Effector CD4-positive, alpha-beta T cell (primary cell): ENCODE data around the gene NMT2.
A peak's percentile ranks its signal among the peaks of the same experiment; 100 is the strongest.

Experiments
- DNase-seq: peaks from one replicate; pipeline ENCODE4 v3.0.0-alpha.2; 2020

Gene NMT2

GRCh38 chr10:15088428-15089261 is 79.8 kb downstream of the NMT2 start, which contains the start of gene ACBD7:
TSS of gene ACBD7 (minus strand) at chr10:15088776. CDS start at chr10:15088728, 48 bp downstream.
- peak; percentile 73 for DNase-seq

DNA sequence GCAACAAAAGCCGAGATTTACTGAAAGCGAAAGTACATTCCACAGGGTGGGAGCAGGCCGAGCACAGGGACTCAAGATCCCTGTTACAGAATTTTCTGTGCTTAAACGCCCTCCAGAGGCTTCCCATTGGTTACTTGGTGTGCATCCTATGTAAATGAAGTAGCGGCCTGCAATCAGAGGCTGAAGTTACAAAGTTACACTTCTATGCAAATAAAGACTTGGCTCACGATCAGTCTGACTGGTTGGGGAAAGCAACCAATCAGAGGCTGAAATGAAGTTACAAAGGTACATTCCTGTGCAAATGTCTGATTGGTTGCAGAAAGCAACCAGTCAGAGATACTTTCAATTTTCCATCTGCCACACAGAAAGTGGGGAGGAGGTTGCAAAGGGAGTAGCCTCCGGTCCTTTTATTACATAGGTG is 84.0 kb downstream of the NMT2 start:
- DNase-seq: no peak

DNA sequence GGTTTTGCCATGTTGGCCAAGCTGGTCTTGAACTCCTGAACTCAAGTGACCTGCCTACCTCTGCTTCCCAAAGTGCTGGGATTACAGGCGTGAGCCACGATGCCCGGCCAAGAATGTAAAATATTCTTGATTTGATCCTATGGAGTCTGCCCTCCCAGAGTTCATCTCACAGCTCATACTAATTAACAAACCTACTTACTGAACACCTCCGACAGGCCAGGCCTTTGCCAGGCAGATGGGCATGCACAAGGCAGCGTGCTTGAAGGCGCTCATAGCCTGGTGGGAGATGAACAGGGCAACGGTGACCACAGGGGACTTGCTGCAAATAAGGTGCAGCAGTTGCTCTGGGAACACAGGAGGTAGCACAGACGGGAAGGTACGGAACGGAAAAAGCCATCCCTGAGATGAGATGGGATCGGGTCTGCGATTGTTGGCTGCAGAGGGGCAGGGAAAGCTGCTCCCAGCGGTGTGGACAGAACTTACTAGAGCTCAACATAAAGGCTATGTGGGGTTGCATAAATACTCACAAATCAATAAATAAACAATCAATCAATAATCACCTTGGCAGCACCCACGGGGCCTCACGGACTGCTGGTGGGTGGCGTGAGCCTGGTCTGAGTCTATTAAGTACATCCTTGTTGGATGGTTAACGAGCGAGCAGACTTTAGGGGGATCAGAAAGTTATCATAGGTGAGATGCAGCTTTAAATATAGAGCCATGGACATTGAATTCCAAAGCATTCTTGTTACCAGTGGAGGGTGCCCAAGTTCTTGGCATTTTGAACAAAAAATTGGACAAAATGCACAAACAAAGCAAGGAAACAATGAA is 84.6 kb downstream of the NMT2 start:
- no peak for DNase-seq

DNA sequence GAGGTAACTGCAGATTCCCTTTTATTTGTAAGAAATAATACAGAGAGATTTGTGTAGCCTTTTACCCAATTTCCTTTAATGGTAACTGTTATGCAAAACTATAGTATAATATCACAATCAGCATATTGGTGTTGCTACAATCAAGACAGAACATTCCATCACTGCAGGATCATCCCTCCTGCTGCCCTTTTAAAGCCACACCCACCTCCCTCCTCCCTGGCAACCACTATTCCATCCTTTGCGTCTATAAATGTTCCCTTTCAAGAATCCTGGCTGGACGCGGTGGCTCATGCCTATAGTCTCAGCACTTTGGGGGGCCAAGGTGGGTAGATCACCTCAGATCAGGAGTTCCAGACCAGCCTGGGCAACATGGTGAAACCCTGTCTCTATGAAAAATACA is 93.1 kb downstream of the NMT2 start:
- no peak for DNase-seq

DNA sequence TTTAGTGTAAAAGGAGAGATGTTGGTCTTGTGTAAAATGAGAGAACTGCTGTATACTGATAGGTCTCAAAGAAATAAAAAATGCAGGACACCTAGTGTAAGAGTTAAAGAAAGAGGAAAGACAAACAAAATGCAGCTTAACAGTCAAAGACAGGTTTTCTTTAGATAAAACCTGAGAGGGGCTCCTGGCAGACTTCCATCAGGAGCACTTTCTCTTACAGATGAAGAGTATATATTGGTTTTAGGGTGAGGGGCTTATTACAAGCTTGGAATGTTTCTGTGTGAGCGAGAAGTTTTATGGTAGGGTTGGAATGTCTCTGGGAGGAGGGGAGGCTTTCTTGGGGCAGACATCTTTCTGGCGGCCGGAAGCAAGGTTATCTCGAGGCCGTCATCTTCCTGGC is 96.1 kb downstream of the NMT2 start:
- no peak for DNase-seq

GRCh38 chr10:15069230-15069629 is 99.3 kb downstream of the NMT2 start:
- no peak for DNase-seq

GRCh38 chr10:15068802-15069201 is 99.7 kb downstream of the NMT2 start:
- no peak for DNase-seq

GRCh38 chr10:15067154-15067553 is 101.3 kb downstream of the NMT2 start:
- no peak for DNase-seq

DNA sequence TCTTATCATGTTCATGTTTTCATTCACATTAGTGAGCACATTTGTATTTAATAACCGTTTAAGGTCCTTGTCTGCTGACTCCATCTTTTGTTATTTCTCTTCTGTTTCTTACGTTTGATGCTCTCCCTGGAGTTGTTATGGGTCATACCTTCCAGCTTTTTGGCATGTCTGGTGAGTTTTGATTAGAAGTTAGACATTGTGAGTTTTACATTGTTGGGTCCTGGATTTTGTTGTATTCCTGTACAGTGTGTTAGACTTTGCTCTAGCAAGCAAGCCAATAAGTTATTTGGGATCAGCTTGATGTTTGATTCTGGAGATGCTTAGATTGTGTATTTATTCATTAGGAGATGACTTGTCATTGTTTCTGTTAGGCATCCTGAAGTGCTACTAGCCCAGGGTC is 107.9 kb downstream of the NMT2 start:
- DNase-seq: no peak

DNA sequence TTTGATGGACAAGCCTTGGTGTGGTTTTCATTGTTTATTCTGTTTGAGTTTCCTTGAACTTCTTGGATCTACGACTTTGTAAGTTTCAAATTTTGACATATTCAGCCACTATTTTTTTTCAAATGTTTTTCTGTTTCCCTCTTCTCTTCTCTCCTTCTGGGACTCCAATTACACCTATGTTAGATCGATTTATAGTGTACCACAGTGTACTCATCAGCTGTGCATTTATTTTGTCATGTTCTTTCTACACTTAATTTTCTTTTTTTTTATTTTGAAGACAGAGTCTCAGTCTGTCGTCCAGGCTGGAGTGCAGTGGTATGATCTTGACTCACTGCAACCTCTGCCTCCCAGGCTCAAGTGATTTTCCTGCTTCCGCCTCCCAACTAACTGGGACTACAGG is 108.6 kb downstream of the NMT2 start:
- DNase-seq: no peak

- no peak for DNase-seq
Observed at GRCh38 chr10:15058689-15059088, 109.8 kb downstream of the NMT2 start.
